Breast epithelium (tissue), 4 donors: ENCODE data around the gene LYPD5. TPM values are rescaled to one million over a fixed set of nuclear protein-coding genes. Genes with fewer than 3 reads are reported as not detected.
A peak's percentile ranks its signal among the peaks of the same experiment; 100 is the strongest.
"Not testable (repeated sequence)": the region's sequence is repeated elsewhere in the genome, so short reads cannot be mapped to it uniquely, and the experiment has no call there.

Source experiments
- DNase-seq, 2 donors: peaks; one replicate each; pipeline ENCODE4 v3.0.0-alpha.2; 2019; ENCODE audit warnings: low spot score in 2 of 2
- H3K27ac ChIP-seq, 2 donors: fragments of 200-600 bp; sonication (generic) in 1 of 2; one replicate each; pipeline ENCODE4 v1.5.1; 2016 to 2019; ENCODE audit warnings: mild to moderate bottlenecking in 1 of 2
- H3K27me3 ChIP-seq, 2 donors: fragments of 200-600 bp; sonication (generic) in 1 of 2; one replicate each; pipeline versions ENCODE4 v1.5.1 to v1.6.0; 2017 to 2019; ENCODE audit warnings: control low read depth in 1 of 2, mild to moderate bottlenecking in 1 of 2
- H3K36me3 ChIP-seq: fragments of 200-600 bp; one replicate; pipeline ENCODE4 v1.5.1; 2019
- H3K4me1 ChIP-seq, 2 donors: fragments of 200-600 bp; sonication (generic); one replicate each; pipeline ENCODE4 v1.5.1; 2016 to 2019; ENCODE audit warnings: control low read depth in 1 of 2
- H3K4me3 ChIP-seq, 3 donors: fragments of 200-600 bp; sonication (generic); 1 replicate in 2 of 3; 2 replicates in 1 of 3; pipeline ENCODE4 v1.5.1; 2016 to 2019; ENCODE audit warnings: mild to moderate bottlenecking in 3 of 3, moderate library complexity in 2 of 3
- H3K9me3 ChIP-seq, 2 donors: fragments of 200-600 bp; sonication (generic) in 1 of 2; one replicate each; pipeline ENCODE4 v1.5.1; 2016 to 2019; ENCODE audit warnings: control low read depth in 1 of 2
- CTCF ChIP-seq, 3 donors: fragments of 450-650 bp; IDR thresholded peaks; one replicate each; pipeline ENCODE4 v1.5.1; 2016 to 2017; ENCODE audit warnings: antibody characterized with exemption in 3 of 3, mild to moderate bottlenecking in 3 of 3, moderate library complexity in 3 of 3
- POLR2A ChIP-seq: fragments of 450-650 bp; IDR thresholded peaks from one replicate; pipeline ENCODE4 v1.6.1; 2016; ENCODE audit warnings: antibody characterized with exemption, mild to moderate bottlenecking, moderate library complexity
- POLR2AphosphoS5 ChIP-seq, 3 donors: sonication (generic); formaldehyde crosslinking; IDR thresholded peaks; one replicate each; pipeline ENCODE4 v1.6.1; 2017; ENCODE audit warnings: antibody characterized with exemption in 3 of 3
- intact Hi-C: fragments of 100-400 bp; cut with DNase I; formaldehyde crosslinking; loops from one replicate; pipeline ENCODE4 v1.15.1; 2023; ENCODE audit warnings: low total_unique reads
- total RNA-seq, 3 donors: library from RNA; depleted of rRNA; stranded (reverse); fragments of >200 nt; gene quantifications; one replicate each; pipeline ENCODE4 v1.1.0, GENCODE V29; 2016

The LYPD5 gene
- total RNA-seq, 3 donors from 2014 or later = 0.48 to 7.2 (median 6.2) TPM

DNA sequence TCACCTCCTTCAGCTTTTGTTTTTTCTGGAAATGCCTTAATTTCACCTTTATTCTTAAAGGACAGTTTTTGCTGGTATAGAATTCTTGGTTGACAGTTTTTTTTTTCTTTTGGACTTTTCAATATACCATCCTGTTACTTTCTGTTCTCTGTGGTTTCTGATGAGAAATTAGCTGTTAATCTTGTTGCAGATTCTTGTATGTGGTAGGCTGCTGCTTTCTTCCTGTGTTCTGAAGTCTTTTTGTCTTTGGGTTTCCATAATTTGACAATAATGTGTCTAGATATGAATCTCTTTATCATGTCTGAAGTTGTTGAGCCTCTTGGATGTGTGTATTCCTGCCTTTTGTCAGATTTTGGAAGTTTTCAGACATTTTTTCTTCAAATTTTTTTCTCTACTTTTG is 36.9 kb upstream of the LYPD5 start:
- peaks cover 74 to 100% of the 10 kb centered on the region in 2 donors for H3K9me3 ChIP-seq
- peaks cover 69% of the 10 kb centered on the region for H3K36me3 ChIP-seq
- H3K27ac ChIP-seq = no peak overlapping the region
- intact Hi-C loops = no loop called here
- H3K4me1 ChIP-seq = no peaks in the 10 kb centered on the region
- TF ChIP-seq CTCF (IDR thresholded peaks at IDR 0.05) = no peak
- no peak for TF ChIP-seq POLR2AphosphoS5 (IDR thresholded peaks at IDR 0.05)
- TF ChIP-seq POLR2A = no peak
- no peak overlapping the region for H3K4me3 ChIP-seq
- no peaks in the 10 kb centered on the region for H3K27me3 ChIP-seq
- DNase-seq = no peak

GRCh38 chr19:43826787-43827754 is 24.8 kb upstream of the LYPD5 start, which contains the start of gene ZNF283:
Gene ZNF283, plus strand, starts transcription at chr19:43827321. Its CDS starts 6,184 bp downstream, at chr19:43833505.
- peak; percentile 85 to 88 for DNase-seq
- Histone ChIP-seq H3K36me3 (no peaks in the 10 kb centered on the region), H3K27me3 (no peaks in the 10 kb centered on the region), H3K9me3 (peaks cover 0 to 3% of the 10 kb centered on the region in 2 donors), H3K27ac (peak within 1 kb of the TSS; percentile 59 to 62), H3K4me3 (peak within 1 kb of the TSS; percentile 57 to 71 (median 71)), H3K4me1 (no peaks in the 10 kb centered on the region)
- intact Hi-C loops = no loop called here
- TF ChIP-seq POLR2AphosphoS5 (IDR thresholded peaks at IDR 0.05) (peak in 1 of 3 donors; percentile 34), CTCF (IDR thresholded peaks at IDR 0.05) (no peak)

- H3K4me1 ChIP-seq, H3K27ac ChIP-seq, H3K4me3 ChIP-seq, DNase-seq, intact Hi-C loops, H3K27me3 ChIP-seq, H3K36me3 ChIP-seq, H3K9me3 ChIP-seq: not testable (repeated sequence)
Observed at GRCh38 chr19:43824572-43824971, 22.3 kb upstream of the LYPD5 start.

DNA sequence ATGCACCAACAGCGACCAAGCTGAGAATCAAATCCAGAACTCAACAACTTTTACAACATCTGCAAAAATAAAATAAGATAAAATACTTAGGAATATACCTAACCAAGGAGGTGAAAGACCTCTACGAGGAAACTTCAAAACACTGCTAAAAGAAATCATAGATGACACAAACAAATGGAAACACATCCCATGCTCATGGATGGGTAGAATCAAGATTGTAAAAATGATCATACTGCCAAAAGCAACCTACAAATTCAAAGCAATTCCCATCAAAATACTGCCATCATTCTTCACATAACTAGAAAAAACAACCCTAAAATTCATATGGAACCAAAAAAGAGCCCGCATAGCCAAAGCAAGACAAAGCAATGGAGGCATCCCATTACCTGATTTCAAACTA is 21.6 kb upstream of the LYPD5 start:
- DNase-seq, H3K36me3 ChIP-seq, H3K27me3 ChIP-seq, H3K9me3 ChIP-seq, H3K4me1 ChIP-seq, H3K27ac ChIP-seq, intact Hi-C loops, H3K4me3 ChIP-seq: not testable (repeated sequence)

- TF ChIP-seq CTCF (IDR thresholded peaks at IDR 0.05) = no peak
- TF ChIP-seq POLR2A = no peak
- no peak for TF ChIP-seq POLR2AphosphoS5 (IDR thresholded peaks at IDR 0.05)
- DNase-seq = no peak
- Histone ChIP-seq H3K27me3 (no peaks in the 10 kb centered on the region), H3K9me3 (no peaks in the 10 kb centered on the region), H3K4me3 (peak overlapping the region; percentile 30 to 70 (median 58)), H3K27ac (no peak overlapping the region), H3K4me1 (no peaks in the 10 kb centered on the region), H3K36me3 (no peaks in the 10 kb centered on the region)
- intact Hi-C loops = no loop called here
Observed at GRCh38 chr19:43820884-43821215, 18.6 kb upstream of the LYPD5 start.

GRCh38 chr19:43820098-43820883 is 18.0 kb upstream of the LYPD5 start:
- peak in 1 of 2 donors; percentile 52 for DNase-seq
- no peaks in the 10 kb centered on the region for H3K27me3 ChIP-seq
- intact Hi-C loops = no loop called here
- TF ChIP-seq POLR2A (no peak), CTCF (IDR thresholded peaks at IDR 0.05) (no peak), POLR2AphosphoS5 (IDR thresholded peaks at IDR 0.05) (no peak)
- H3K36me3 ChIP-seq = no peaks in the 10 kb centered on the region
- no peaks in the 10 kb centered on the region for H3K9me3 ChIP-seq
- H3K4me3 ChIP-seq = peak overlapping the region; percentile 30 to 70 (median 58)
- no peaks in the 10 kb centered on the region for H3K4me1 ChIP-seq
- H3K27ac ChIP-seq = no peak overlapping the region
